ENCODE measurements around the gene MLXIP. TPM values are rescaled to one million over a fixed set of nuclear protein-coding genes. Genes with fewer than 3 reads are reported as not detected.

The MLXIP gene
- total RNA-seq, 4 donors from 2014 or later: 99.5 to 302 (median 151) TPM

DNA sequence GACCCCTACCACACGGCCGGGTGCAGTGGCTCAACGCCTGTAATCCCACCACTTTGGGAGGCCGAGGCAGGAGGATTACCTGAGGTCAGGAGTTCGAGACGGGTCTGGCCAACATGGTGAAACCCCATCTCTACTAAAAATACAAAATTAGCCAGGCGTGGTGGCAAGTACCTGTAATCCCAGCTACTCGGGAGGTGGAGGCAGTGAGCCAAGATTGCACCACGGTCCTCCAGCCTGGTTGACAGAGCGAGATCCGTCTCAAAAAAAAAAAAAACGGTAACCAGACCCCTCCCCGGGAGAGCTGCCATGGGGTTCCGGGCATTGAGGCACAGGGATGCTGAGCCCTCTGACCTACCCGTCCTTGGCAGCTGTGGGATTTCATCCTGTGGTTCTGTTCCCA, 35.1 kb upstream of the MLXIP start:
- Histone ChIP-seq H3K27ac (no peak overlapping the region), H3K36me3 (no peaks in the 10 kb centered on the region)
- in situ Hi-C loops (cut with MboI; ENCODE audit: low pct_ligation_motif_present in 1 of 4, low pct_unique_long_range_greater_than_20kb in 1 of 4, low sequenced_read_pairs in 3 of 4): no loop called here

DNA sequence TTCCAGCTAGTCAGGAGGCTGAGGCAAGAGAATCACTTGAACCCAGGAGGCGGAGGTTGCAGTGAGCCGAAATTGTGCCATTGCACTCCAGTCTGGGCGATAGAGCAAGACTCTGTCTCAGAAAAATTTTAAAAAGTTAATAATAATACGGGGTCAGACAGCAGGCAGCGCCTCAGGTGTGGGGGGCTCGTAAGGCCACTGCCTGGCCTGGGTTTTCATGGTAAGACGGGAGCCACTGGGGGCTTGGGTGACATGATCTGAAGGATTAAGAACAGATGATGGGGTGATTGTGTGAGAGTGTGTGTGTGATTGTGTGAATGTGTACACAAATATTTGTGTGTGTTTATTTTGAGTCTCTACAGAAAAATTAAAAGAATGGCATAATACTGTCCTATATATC, 33.3 kb upstream of the MLXIP start:
- Histone ChIP-seq H3K36me3 (no peaks in the 10 kb centered on the region), H3K4me3 (no peak overlapping the region), H3K27me3 (no peaks in the 10 kb centered on the region), H3K4me1 (peaks cover 0 to 11% (median 0%) of the 10 kb centered on the region in 4 donors), H3K27ac (no peak overlapping the region), H3K9me3 (no peaks in the 10 kb centered on the region)
- TF ChIP-seq POLR2AphosphoS5 (IDR thresholded peaks at IDR 0.05) (no peak), POLR2A (IDR thresholded peaks at IDR 0.05) (no peak), EP300 (IDR thresholded peaks at IDR 0.05; ENCODE audit: low read depth) (no peak)
- intact Hi-C loops (cut with DNase I; ENCODE audit: low total_unique reads): no loop called here
- in situ Hi-C loops (cut with MboI; ENCODE audit: low pct_ligation_motif_present in 1 of 4, low pct_unique_long_range_greater_than_20kb in 1 of 4, low sequenced_read_pairs in 3 of 4): no loop called here
- whole genome bisulfite sequencing, 2 donors (ENCODE audit: low coverage in 1 of 2): 99 to 100% methylated on average over 4 to 7 of the region's 7 CpGs
- DNase-seq: no peak

More for the DNA sequence above, 35.1 kb upstream of the MLXIP start:
- DNase-seq: no peak
- Histone ChIP-seq H3K4me3 (no peak overlapping the region), H3K27me3 (no peaks in the 10 kb centered on the region), H3K4me1 (peaks cover 0 to 20% (median 0%) of the 10 kb centered on the region in 4 donors), H3K9me3 (no peaks in the 10 kb centered on the region)
- WGBS, 2 donors (ENCODE audit: low coverage in 1 of 2): 91% methylated on average over 15 of the region's 15 CpGs; no CpG with 5 or more reads in 1 of the 2 donors
- intact Hi-C loops (cut with DNase I; ENCODE audit: low total_unique reads): no loop called here
- no peak for TF ChIP-seq CTCF (IDR thresholded peaks at IDR 0.05)
- no peak for TF ChIP-seq POLR2AphosphoS5 (IDR thresholded peaks at IDR 0.05)
- no peak for TF ChIP-seq EP300 (IDR thresholded peaks at IDR 0.05; ENCODE audit: low read depth)
- no peak for TF ChIP-seq POLR2A (IDR thresholded peaks at IDR 0.05)

GRCh38 chr12:122046145-122046544, 32.4 kb upstream of the MLXIP start:
- Histone ChIP-seq H3K4me3 (no peak overlapping the region), H3K27me3 (no peaks in the 10 kb centered on the region), H3K27ac (no peak overlapping the region), H3K9me3 (no peaks in the 10 kb centered on the region), H3K4me1 (peaks cover 2 to 10% (median 3%) of the 10 kb centered on the region in 4 donors), H3K36me3 (no peaks in the 10 kb centered on the region)
- DNase-seq: no peak
- TF ChIP-seq EP300 (IDR thresholded peaks at IDR 0.05; ENCODE audit: low read depth) (no peak), POLR2AphosphoS5 (IDR thresholded peaks at IDR 0.05) (no peak), CTCF (IDR thresholded peaks at IDR 0.05) (no peak), POLR2A (IDR thresholded peaks at IDR 0.05) (no peak)
- intact Hi-C loops (cut with DNase I; ENCODE audit: low total_unique reads): no loop called here
- in situ Hi-C loops (cut with MboI; ENCODE audit: low pct_ligation_motif_present in 1 of 4, low pct_unique_long_range_greater_than_20kb in 1 of 4, low sequenced_read_pairs in 3 of 4): no loop called here
- WGBS, 2 donors (ENCODE audit: low coverage in 1 of 2): 96% methylated on average over 7 of the region's 7 CpGs; no CpG with 5 or more reads in 1 of the 2 donors

DNA sequence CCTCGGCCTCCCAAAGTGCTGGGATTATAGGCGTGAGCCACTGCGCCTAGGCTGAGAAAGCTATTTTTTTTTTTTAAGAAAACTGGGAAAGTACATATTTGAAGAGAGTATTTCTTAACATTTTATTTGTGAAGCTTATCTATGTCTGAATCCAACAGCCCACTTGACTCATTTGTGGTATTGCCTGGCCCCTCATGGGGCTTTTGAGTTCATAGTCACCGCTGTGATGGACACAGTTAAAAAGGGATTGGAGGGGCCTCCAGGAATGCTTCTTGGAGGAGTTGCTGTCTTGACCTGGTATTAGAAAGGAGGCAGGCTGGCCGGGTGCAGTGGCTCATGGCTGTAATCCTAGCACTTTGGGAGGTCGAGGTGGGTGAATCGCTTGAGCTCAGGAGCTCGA, 30.4 kb upstream of the MLXIP start:
- Histone ChIP-seq H3K27ac (no peak overlapping the region), H3K36me3 (no peaks in the 10 kb centered on the region), H3K27me3 (no peaks in the 10 kb centered on the region), H3K4me3 (no peak overlapping the region), H3K9me3 (no peaks in the 10 kb centered on the region), H3K4me1 (peaks cover 7 to 17% (median 7%) of the 10 kb centered on the region in 4 donors)
- TF ChIP-seq POLR2AphosphoS5 (IDR thresholded peaks at IDR 0.05): no peak
- no peak for TF ChIP-seq POLR2A (IDR thresholded peaks at IDR 0.05)
- TF ChIP-seq CTCF (IDR thresholded peaks at IDR 0.05): no peak
- TF ChIP-seq EP300 (IDR thresholded peaks at IDR 0.05; ENCODE audit: low read depth): no peak
- DNase-seq: no peak
- WGBS, 2 donors (ENCODE audit: low coverage in 1 of 2): 96 to 100% methylated on average over 3 to 8 of the region's 8 CpGs
- in situ Hi-C loops (cut with MboI; ENCODE audit: low pct_ligation_motif_present in 1 of 4, low pct_unique_long_range_greater_than_20kb in 1 of 4, low sequenced_read_pairs in 3 of 4) (no loop called here), intact Hi-C loops (cut with DNase I; ENCODE audit: low total_unique reads) (no loop called here)

DNA sequence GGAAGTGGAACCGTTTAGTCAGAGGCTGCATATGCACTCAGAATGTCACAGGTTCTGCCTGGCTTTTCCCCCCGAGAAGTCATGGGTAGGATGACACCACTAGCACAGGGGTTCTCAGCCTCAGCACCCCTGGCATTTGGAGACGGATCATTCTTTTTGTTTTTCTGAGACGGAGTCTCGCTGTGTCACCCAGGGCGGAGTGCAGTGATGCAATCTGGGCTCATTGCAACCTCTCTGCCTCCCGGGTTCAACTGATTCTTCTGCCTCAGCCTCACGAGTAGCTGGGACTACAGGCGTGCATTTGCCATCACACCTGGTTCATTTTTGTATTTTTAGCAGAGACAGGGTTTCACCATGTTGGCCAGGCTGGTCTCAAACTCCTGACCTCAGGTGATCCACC, 28.7 kb upstream of the MLXIP start:
- H3K9me3 ChIP-seq: no peaks in the 10 kb centered on the region
- in situ Hi-C loops (cut with MboI; ENCODE audit: low pct_ligation_motif_present in 1 of 4, low pct_unique_long_range_greater_than_20kb in 1 of 4, low sequenced_read_pairs in 3 of 4) (loop anchor here in 3 of 4 donors (5.0 to 10.0 kb wide), 3 partner anchors 75 to 145 kb away; no protein-coding TSS in a partner anchor), intact Hi-C loops (cut with DNase I; ENCODE audit: low total_unique reads) (no loop called here)
- no peak overlapping the region for H3K4me3 ChIP-seq
- no peak for DNase-seq
- TF ChIP-seq CTCF (IDR thresholded peaks at IDR 0.05) (no peak), EP300 (IDR thresholded peaks at IDR 0.05; ENCODE audit: low read depth) (no peak), POLR2A (IDR thresholded peaks at IDR 0.05) (no peak), POLR2AphosphoS5 (IDR thresholded peaks at IDR 0.05) (no peak)
- no peaks in the 10 kb centered on the region for H3K27me3 ChIP-seq
- no peaks in the 10 kb centered on the region for H3K36me3 ChIP-seq
- WGBS, 2 donors (ENCODE audit: low coverage in 1 of 2): 86% methylated on average over 9 of the region's 9 CpGs; no CpG with 5 or more reads in 1 of the 2 donors
- H3K4me1 ChIP-seq: peaks cover 11 to 29% (median 15%) of the 10 kb centered on the region in 4 donors
- no peak overlapping the region for H3K27ac ChIP-seq

Data from transverse colon (tissue), 4 donors.